HG03095 (cell line): ENCODE data around the gene ZBTB6.

Source experiments
- ATAC-seq: cut with Tn5 transposase; IDR thresholded peaks from one replicate; pipeline ENCODE4 v1.9.1; 2021; ENCODE audit warnings: moderate library complexity; ENCODE audit not compliant: unreplicated experiment

ZBTB6 gene, protein sequence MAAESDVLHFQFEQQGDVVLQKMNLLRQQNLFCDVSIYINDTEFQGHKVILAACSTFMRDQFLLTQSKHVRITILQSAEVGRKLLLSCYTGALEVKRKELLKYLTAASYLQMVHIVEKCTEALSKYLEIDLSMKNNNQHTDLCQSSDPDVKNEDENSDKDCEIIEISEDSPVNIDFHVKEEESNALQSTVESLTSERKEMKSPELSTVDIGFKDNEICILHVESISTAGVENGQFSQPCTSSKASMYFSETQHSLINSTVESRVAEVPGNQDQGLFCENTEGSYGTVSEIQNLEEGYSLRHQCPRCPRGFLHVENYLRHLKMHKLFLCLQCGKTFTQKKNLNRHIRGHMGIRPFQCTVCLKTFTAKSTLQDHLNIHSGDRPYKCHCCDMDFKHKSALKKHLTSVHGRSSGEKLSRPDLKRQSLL

DNA sequence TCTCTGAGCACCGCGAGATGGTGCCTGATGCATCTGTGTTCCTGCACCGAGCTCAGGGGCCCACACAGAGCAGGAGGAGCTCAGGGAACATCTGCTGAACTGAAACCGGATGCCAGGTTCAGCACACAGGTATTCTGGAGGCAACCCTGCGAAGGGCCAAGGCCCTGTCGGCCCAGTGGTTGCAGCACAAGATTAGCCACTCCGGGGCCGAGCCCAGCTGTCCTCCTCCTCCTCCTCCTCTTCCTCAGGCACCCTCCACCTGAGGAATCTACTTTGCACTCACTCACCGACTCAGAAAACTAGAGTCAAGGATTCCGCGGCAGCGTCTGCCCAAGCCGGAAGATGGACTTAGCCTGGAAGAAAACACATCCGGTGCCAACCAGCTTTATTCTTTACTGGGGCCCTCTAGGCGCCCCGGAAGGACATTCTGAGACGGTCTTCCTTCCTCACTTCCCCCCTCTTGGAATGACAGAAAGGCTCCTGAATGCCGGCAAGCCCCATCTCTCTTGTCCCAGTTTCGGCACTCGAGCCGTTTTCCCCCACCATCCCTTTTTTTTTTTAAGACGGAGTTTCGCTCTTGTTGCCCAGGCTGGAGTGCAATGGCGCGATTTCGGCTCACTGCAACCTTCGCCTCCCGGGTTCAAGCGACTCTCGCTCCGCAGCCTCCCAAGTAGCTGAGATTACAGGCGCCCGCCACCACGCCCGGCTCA lies at the start of gene ZBTB6:
TSS of gene ZBTB6 (minus strand) at position 360 of the 710 bp plus-strand sequence. CDS start 1,251 bp downstream, outside the sequence.
- ATAC-seq = peak; percentile 98

DNA sequence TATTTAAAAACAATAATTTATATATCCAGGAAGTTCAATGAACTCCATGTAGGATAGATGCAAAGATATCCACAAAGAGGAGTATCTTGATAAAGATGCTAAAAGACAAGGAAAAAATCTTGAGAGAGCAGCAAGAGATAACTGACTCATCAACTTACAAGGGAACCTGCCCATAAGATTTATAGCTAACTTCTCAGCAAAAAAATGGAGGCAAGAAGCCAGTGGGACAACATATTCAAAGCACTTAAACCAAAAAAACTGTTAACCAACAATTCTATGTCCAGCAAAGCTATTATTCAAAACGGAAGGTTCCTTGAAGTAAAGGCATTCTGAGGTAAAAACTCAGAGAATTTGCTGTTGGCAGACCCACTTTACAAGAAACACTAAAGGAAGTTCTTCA lies 48.0 kb upstream of the ZBTB6 start:
- no peak for ATAC-seq

DNA sequence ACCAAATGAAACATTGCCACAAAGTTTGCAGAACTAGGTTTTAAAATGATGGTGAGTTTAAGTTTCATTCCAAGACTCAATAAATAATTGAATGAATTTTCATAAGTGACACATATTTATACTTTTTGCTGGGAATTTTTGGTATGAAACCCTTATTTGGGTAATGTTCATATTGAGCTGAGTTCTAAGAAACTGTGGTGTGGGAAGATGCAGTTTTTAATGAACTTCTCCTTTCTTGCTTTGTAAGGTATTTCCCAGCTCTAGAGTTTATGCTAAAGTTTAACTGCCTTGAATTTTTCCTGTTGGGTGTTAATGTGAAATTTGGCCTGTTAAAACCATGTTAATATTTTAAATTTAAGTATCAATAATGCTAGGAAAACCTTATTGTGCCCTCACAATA lies 42.8 kb upstream of the ZBTB6 start:
- no peak for ATAC-seq

DNA sequence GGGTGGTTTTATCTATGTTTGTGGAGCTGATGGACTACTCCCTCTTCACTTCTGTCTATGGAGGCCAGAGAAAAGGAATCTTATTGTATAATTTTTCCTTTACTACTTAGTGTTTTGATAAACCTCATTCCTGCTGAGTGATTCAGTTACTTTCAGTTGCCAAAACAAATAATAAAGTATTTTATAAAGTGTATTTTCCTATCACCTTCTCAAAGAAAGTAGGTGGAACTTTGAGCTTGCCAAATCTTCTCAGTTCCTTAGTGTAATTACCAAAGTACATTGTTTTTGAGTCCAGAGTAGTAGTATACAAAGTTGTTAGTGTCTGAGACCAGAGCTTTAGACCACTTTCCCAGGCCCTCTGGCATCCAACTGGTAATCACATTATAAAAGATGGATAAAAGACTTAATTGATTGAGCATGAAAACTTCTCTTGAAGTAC lies 41.1 kb upstream of the ZBTB6 start:
- no peak for ATAC-seq

DNA sequence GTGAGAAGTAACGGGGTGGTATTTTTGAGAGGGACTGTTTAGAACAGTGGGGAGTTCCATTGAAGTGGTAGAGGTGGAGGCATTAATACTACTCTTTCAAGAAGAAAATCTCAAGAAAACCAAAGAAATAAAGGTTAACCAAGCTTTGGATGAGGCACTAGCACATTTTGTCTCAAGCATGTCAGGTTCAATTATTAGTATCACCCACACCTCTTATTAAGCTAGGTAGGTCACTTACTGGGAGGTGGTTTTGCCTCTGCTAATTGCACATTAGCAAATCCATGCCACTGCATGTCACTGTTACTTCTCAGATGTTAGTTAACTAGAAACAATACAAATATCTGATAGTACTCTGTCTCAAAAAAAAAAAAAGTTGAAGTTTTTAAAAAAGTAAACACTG lies 37.9 kb upstream of the ZBTB6 start:
- ATAC-seq = no peak

DNA sequence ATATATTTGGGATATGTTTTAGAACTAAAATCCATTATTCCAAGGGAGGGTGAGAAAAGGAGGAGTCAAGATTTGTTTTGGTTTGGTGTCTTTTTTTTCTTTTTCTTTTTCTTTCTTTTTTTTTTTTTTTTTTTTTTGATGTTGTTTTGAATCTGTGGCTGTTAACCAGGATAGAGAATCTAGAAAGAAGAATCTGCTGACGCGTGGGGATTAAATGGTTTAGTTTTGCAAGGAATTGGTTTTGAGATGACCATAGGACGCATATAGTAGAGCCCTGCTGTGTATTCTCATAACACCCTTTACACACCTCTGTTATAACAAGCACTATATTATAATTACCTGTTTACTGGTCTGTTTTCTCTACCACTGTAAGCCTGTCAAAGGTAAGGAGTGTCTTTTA lies 37.1 kb upstream of the ZBTB6 start:
- ATAC-seq = no peak

DNA sequence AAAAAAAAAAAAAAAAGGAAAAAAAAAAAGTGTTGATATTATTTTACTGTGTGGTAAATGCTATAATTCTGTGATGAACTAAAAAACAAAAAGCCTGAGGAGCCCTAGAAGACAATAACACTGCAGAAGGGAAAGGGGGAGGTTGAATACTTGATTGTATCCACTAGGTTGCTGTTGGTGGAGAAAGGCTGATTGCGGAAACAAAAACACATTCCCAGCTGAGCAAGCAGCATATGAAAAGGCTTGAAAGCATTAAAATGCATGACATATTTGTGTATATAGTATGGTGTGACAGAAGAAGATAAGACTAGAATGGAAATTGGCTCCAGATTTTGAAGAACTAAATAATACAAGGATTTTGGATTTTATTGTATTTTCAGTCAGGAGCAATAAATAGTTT lies 36.6 kb upstream of the ZBTB6 start:
- ATAC-seq = no peak

DNA sequence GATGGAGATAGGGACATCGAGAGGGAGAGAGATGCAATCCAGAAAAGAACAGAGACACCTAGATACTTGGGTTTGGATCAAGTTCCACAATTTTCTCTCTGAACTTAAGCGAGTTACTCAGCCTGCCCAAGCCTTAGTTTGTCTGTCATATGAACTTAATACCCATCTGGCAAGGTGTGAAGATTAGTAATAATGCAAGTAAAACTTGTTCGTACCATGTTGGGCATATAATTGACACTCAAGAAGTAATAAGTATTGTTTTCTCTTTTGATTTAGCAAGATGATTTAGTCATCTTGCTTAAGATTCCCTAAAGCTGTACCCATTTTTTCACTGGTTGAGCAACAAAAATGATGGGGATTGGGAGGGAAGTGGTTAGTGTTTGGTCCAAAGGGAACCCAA lies 35.2 kb upstream of the ZBTB6 start:
- ATAC-seq = no peak

DNA sequence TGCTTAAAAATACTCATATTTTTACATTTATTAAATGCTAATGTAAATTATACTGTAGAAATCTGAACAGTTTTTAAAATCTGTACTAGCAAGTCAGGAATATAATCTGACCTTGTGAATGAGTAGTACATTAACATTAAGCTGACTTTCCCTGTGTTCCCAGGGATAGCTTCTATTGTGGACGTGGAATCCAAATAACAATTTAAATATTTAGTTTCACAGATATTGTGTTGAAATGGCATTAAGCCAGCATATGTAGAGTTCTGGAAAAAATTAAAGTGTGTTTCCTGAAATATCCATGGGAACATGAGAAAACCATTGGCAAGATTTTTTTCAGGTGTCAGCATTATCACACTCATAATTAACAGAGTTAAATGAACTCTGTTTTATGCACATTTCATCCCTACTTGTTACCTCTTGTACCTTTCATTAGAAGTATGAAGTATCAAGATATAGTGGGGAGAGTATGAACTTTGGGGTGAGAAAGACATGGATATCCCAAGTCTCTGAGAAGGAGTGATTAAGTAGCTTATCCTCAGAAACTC lies 33.4 kb upstream of the ZBTB6 start:
- ATAC-seq = no peak

DNA sequence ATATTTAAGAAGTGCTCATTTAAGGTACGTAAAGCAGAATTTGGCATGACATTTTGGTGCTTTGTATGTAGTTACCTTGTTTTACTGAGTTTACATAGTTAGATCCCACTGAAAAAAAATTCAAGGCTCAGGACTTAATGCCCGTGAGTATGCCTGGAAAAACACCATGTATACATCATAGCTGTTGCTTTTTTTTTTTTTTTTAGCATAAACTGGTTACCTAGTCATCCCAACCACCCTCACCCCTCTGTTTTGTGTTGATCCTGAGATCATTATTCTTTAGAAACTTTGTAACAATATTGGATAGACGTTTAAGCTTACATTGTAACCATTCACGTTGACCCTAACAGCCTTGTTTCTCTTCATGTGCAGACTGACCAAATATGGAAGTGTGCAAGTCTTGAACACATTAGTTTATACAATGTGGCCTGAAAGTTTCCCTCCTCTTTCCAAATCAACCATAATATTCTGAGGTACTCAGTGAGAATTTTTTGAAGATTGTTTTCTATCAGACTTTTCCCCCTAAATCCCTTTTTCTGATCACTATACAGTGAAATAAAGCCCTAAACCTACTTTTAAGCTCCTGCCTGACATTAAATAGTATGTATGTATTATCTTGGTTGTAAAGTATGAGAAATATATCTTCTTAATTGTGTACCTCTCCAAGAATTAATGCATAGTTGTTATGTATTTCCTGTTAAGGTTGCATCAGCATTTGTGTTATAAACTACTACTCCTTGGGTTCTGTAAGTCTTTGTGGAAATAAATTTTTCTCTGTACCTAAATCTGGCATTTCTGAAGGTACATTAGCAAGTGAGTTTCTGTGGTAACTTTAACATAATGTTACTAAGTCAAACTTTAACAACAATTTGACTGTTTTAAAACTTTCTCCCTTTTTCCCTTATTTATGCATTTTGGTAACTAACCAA lies 32.1 kb upstream of the ZBTB6 start:
- no peak for ATAC-seq

DNA sequence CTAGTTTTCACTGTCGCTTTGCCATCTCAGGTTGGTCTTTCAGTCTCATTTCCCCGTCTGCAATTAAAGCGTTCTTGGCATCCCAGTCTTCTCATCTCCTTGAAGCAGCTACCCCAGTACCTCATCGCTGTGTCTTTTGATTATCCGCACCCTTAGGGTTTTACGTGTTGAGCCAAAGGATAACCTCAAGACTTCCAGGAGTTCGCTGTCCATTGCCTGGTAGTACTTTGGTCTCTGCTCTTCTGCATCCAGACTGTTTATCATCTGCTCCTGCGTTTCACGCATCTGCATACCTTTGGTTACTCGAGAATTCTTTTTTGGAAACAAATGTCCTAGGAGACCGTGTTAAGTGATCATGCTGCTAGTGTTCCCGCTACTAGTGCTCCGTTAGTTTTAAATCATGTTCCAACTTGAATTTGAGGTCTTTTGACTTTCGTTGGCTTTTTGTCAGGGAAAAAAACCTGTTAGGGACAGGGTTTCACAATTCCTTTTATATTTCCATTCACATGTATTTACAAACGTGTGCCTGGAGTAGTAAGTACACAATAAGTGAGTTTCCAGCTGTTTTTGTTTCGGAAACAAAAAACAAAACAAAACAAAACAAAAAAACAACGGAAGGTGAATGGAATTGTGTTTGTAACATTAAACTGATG lies 28.6 kb upstream of the ZBTB6 start:
- ATAC-seq = no peak

DNA sequence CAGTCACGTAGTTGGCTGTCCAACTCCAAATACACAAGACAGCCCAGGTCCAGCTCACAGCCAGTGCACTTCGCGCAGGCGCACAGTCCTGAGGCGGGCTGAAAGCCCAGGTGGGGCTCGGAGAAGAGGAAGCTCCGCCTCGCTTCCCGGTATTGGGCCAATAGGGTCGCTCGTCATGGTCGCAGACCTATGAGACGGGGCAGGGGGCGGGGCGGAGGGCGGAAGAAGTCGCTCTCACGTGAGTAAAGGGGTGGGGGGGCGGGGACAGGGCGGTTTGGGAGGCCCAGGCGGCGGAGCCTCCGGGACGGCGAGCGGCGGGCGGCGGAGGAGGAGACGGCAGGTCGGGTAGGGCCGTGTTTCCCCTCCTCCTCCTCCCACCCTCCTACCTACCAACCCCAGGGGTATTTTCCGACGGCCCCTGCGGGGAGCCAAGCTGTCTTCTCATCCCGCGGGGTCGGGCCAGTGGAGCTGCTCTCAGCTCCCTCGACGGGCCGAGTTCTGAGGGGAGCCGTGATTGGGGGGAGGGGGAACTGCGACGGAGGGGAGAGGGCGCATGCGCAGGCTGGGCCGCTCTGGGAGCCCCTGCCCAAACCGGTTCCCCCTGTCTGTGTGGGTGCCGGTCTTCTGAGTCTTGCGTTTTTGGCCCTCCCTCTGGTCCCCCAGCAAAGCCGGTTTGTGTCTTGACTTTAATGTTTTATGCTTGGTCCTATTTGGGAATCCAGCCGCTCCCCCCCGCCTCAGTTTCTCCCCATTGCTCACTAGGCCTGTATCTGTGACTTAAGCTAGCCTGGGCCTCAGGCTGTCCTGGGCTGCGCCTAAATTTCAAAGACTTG lies 27.8 kb upstream of the ZBTB6 start, which contains the start of gene RABGAP1:
TSS of gene RABGAP1 (plus strand) at position 272 of the 833 bp plus-strand sequence. CDS start 16,040 bp downstream, outside the sequence.
- ATAC-seq = peak; percentile 97

DNA sequence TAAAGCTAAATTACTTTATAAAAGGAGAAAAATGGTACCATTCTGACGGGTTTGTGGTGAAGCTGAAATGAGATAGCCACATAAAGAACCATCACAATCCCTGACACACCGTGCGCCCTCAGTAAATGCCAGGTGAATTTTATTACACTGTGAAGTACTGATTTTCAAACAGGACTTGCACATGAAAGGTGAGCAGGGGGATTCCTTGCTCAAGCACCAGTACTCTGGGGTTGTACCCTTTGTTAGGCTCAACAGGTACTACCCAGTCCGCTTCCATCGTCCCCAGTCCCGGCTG lies 27.3 kb upstream of the ZBTB6 start:
- no peak for ATAC-seq

DNA sequence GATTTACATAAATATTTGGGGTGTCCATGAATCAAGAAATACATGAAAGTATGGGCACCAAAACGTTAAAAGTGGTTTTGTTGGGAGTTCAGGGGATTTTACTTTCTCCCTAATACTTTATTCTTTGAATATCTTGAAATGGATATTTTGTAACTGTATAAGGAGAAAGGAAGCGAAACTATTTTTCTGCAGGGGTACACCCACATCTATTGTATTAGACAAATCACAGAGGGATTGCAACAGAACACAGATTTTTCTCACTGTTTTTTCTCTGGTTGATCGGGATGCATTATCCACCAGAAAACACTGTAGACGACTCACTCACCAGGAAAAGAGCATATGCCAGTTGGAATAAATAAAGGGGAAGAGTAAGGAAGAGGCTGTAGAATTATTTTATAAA lies 26.5 kb upstream of the ZBTB6 start:
- no peak for ATAC-seq

DNA sequence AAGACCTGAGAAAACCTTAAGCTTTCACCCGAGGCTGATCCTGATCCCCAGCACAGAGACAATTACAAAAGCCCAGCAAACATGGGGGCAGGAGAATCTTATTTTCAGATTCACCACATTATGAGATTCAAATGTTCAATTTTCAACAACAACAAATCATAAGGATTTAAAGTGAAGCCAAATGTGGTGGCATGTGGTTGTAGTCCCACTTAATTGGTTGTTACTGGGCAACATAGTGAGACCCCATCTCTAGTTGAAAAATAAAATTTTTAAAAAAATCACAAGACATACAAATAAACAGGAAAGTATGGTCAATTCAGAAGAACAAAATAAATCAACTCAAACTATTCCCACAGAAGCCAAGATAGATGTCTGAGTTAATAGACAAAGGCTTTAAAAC lies 23.8 kb upstream of the ZBTB6 start:
- no peak for ATAC-seq

DNA sequence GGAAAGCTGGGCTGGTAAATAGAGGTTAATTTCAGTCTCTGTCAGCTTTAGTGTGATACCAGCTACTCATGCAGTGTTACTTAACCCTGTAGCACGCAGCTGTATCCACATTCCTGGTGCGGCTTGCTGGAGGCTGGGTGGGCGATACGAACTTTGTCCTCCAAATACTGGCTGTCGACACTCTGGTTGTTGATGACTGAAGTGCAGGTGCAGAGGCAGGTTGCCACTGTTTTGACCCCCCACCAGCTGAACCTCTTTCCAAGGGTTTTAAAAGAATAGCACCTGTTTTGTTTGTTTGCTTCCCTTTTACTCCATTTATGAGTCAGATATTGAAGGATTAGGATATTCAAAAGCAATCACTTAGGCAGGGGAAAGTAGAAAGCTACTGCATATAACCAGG lies 23.3 kb upstream of the ZBTB6 start:
- ATAC-seq = no peak

DNA sequence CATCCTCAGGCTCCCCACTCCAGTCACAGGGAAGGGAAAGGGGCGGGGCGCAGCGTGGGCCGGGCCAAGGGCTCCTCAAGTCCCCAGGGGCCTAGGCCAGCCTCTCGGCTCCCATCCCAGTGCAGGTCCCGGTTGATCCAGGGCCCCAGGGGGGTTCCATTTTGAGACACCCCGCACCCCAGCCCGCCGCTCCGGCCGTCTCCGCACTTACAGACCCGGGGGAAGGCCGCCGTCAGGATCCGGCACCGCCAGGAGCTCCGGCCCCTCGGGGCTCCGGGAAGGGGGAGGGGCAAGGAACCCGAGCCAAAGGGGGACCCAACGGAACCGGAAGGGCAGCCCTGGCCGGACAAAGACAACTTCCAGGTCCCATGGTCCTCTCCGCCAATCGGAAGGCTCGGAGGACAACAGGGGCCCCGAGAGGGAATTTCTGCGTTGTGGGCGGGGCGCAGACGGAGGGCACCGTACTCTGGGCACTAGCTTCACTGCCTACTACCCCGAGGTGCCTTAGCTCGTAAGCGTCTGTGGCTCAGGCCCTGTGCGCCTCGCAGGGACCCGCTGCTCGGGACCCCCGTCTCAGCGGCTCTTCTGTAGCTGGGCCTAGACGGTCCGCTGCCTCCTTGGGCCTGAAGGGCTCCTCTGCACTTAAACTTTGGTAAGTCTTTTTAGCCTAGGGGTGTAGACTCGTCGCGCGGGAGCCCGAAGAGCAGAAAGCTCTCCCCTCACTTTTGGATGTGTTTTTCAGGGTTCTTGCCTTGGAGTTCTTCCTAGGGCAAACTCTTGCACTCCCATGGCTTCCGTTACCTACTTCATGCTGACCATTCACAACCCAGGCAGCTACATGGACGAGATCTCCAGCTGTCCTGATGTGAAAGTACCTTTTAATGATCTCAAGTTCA lies 18.4 kb upstream of the ZBTB6 start, which contains the start of gene ZBTB26:
TSS of gene ZBTB26 (minus strand) at position 287 of the 896 bp plus-strand sequence. CDS start 11,578 bp downstream, outside the sequence.
- ATAC-seq = peak; percentile 91

DNA sequence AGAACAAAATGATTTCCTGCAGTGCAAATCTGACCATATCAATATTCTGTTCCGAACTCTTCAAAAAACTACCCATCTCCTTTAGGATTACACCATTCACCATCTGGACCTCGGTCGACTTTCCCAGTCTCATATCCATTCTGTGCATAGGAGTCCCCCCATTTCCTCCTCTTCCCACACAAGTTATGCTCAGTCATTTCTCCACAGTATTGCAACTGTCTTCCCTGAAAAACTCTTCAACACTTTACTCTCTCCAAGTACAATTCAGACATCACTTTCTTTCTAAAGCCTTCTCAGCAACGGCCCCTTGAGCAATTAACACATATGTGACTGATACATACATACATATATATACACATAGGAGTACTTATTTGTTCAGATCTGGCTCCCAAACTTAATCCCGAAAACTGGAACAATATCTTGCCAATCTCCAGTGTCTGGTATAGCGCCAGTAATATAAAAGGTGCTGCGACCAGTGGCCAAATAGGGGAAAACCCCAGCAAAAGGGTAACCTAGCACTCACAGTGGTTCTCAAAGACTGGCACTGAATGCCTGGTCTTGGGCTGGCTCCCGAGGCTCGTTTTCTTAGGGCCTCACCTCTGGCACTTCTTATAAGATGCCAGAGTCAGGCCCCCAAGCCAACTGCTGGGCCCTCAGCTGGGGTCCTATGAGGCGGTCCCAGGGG lies 17.6 kb upstream of the ZBTB6 start:
- ATAC-seq = peak; percentile 20
